HG02938 (cell line): ENCODE results near the gene MYO3B.

Experiments
- ATAC-seq: cut with Tn5 transposase; IDR thresholded peaks from one replicate; pipeline ENCODE4 v1.9.1; 2021; ENCODE audit warnings: mild to moderate bottlenecking, moderate library complexity; ENCODE audit not compliant: unreplicated experiment

MYO3B gene

GRCh38 chr2:170501421-170502043 lies 323.6 kb downstream of the MYO3B start:
- no peak for ATAC-seq

- ATAC-seq: no peak
Observed at GRCh38 chr2:170502361-170503130, 324.6 kb downstream of the MYO3B start.

GRCh38 chr2:170503563-170503962 lies 325.6 kb downstream of the MYO3B start:
- no peak for ATAC-seq

DNA sequence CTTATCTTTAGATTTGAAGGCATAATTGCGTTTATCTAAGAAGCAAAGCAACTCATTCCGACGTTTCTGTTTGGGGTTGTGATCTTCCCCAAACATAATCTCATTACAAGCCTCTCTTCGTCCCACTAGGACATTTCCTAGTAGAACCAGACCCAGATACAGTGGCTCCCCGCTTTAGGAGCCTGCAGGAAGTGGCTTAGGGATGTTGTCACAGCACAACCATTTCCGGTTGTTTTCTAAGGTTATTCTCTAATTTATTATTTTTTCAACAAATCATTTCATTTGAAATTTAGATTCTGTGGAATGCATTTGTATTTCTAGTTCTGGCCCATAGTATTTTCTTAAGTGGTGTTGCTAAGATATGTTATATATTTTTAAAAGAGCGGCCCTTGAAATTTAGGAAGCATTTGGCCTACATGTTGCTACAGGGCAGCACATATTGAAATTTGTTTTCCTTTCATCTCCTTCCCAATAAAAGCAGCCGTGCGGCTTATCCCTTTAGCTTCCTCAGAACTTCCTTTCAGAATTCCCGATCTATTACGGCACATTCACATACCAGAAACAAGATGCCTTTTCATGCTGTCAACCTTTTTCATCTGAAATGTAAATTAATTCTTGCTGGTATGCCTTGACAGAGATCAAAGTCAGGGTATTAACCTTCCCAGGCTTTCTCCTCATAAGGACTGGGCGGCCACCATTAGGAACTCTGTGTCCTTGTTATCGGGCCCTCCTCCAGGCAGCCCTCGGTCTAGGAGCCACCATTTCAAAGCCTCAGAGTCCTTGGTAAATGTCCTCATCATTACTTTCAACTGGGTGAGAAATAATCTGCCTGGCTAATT lies 326.2 kb downstream of the MYO3B start:
- ATAC-seq: no peak

DNA sequence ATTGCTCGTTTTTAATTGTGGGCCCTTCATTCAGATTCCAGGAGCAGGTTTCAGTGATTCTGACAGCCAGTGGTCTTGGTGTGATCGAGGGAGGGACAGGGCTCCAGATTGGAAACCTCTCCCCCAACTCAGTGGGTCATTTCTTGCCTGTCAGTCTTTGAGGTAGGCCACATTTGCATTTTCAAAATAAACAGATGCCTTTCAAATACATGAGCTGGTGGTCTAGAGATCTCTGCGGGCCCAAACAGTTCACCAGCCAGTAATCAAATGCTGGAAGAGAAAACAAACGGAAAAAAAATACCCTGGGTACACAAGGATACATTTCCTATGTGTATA lies 326.8 kb downstream of the MYO3B start:
- ATAC-seq: no peak

- no peak for ATAC-seq
Observed at GRCh38 chr2:170505631-170506275, 327.8 kb downstream of the MYO3B start.

DNA sequence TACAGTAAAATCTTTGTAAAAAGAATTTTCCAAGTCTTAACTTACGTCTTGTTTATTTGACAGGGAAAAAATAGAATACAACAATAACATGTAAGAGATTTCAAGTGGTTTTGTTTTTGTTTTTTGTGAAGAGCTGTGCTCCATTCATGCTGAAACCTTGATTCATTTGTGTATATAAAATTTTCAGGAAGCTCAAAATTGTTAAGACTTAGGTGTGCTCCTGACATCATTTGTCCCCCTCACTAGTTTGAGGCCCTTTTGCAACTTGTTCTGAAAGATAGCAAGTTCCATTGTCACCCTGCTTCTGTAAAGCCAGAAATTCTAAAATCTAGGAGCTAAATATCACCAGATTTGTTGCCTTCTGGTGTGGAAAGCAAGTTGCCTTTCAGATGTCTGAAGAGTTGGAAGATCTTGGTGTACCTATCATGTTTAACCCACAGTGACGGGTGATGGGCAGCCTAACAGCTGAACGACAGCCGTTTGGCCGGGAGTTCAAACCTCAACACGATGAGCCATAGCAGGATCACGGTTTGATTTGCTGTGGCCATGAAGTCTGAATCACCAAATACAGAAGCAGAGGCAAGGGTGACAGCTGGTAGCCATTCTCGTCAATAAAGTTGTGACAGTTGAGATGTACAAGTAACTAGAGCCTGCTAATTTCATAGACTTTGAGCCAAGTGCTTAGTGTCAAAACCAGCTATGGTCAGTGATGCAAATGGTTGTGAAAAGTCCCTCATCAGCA lies 331.7 kb downstream of the MYO3B start:
- ATAC-seq: no peak

- ATAC-seq: no peak
Observed at GRCh38 chr2:170512266-170512665, 334.3 kb downstream of the MYO3B start.

DNA sequence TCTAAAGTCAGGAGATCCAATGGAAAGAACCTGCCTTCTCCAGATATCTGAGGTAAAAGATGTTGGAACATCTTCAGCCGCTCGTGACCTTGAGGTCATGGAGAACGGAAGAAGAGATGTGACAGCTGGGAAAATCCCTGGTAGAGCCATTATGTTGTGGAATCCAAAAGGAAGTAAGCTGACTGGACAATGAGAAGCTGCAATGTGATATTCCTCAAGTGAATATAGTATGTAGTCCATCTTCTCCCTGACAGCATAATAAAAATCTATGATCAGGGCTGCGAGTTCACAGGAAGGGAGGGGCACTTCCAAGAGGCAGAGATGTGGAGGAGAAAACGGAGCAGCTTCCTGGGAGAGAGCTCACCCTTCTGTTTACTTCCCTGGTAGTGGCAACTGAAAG lies 336.2 kb downstream of the MYO3B start:
- ATAC-seq: no peak

GRCh38 chr2:170517538-170517937 lies 339.6 kb downstream of the MYO3B start:
- no peak for ATAC-seq

- ATAC-seq: no peak
Observed at GRCh38 chr2:170518911-170519310, 341.0 kb downstream of the MYO3B start.

GRCh38 chr2:170521299-170521698 lies 343.4 kb downstream of the MYO3B start:
- no peak for ATAC-seq

DNA sequence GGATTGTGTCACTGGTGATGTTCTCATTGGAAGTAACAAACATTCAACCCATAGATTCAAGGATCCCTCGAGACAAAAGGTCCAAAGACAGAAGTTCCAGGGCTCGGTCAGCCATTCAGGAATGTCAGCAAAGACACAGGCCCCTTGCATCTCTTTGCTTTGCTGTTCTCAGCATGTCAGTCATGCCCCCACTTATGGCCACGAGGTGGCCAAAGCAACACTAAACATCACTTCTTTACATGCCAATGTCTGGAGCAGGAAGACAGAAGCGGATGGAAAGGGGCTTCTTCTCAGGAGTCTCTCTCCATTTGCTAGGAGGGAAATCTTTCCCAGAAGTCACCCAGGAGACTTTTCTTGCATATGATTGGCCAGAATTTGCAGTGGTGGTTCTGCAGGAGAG lies 345.6 kb downstream of the MYO3B start:
- ATAC-seq: no peak

DNA sequence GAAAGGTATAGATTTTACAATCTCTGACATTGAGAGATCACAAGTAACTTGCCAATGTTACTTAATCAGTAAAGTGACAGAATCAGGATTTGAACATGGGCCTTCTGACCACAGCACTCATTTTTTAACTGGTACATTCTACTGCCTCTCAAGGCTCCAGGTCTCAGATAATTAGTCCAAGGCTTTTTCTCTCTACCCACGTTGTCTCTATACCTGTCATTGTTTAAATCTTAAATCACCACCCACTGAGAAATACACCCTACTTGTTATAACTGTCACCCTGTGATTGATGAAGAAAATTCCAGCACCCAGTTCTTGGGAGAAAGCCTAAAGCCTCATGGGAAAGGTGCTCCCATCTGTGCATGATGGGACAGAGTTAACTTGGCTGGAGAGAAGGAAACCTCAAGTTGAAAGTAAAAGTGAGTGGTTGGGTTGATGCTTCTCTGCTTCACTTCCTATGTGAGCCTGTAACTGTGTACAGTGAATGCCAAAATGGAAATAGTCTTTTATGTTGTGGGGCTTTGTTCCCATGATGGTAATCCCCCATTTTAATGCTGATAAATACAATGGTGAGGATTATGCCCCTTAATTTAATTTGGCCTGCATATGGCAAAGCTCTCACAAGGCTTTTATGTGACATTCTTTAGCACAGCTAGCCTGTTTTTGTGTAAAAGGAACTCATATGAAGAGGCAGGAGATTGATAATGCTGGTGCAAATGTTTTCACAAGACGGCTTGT lies 347.1 kb downstream of the MYO3B start:
- ATAC-seq: peak; percentile 65

- ATAC-seq: no peak
Observed at GRCh38 chr2:170525566-170525900, 347.6 kb downstream of the MYO3B start.

- ATAC-seq: no peak
Observed at GRCh38 chr2:170530284-170530745, 352.4 kb downstream of the MYO3B start.

- ATAC-seq: no peak
Observed at GRCh38 chr2:170530803-170531564, 353.0 kb downstream of the MYO3B start.

- peak; percentile 58 for ATAC-seq
Observed at GRCh38 chr2:170531876-170532275, 353.9 kb downstream of the MYO3B start.

GRCh38 chr2:170533156-170533555 lies 355.2 kb downstream of the MYO3B start:
- ATAC-seq: peak; percentile 52
